IPS DF 6.9 (cell line): ENCODE measurements around the gene HOXC6.

Experiments
- DNase-seq: peaks from one replicate; pipeline ENCODE4 v3.0.0-alpha.2; 2013; ENCODE audit warnings: low read depth, low spot score
- H3K27ac ChIP-seq: one replicate; pipeline ENCODE4 v1.5.1; 2013; ENCODE audit warnings: low read length, control low read depth
- H3K27me3 ChIP-seq: 2 replicates; pipeline ENCODE4 v1.6.1; 2013; ENCODE audit warnings: mild to moderate bottlenecking, low read length; ENCODE audit not compliant: control insufficient read depth, insufficient read depth
- H3K36me3 ChIP-seq: 2 replicates; pipeline ENCODE4 v1.6.1; 2013; ENCODE audit warnings: low read length; ENCODE audit not compliant: control insufficient read depth, insufficient read depth
- H3K4me1 ChIP-seq: 2 replicates; pipeline ENCODE4 v1.6.1; 2013; ENCODE audit warnings: low read length; ENCODE audit not compliant: control insufficient read depth, insufficient read depth
- H3K4me3 ChIP-seq: 2 replicates; pipeline ENCODE4 v1.5.1; 2013; ENCODE audit warnings: mild to moderate bottlenecking, low read length
- H3K9me3 ChIP-seq: 2 replicates; pipeline ENCODE4 v1.6.1; 2013; ENCODE audit warnings: low read length, inconsistent platforms; ENCODE audit not compliant: control insufficient read depth, insufficient read depth
- WGBS: extraction: QIAGEN DNeasy Blood & Tissue Kit; methylation state at CpG from one replicate; pipeline ENCODE4 v1.1.7; 2013; ENCODE audit warnings: mixed read lengths, missing lambda C conversion rate; ENCODE audit not compliant: insufficient read length, insufficient coverage; 5-methylcytosine and 5-hydroxymethylcytosine counted together

HOXC6 gene

GRCh38 chr12:54045868-54046521 lies 17.8 kb downstream of the HOXC6 start:
- H3K4me3 ChIP-seq: no peak overlapping the region
- WGBS: no CpG with 5 or more reads among the region's 16 CpGs
- DNase-seq: no peak

GRCh38 chr12:54046809-54047159 lies 18.5 kb downstream of the HOXC6 start:
- Histone ChIP-seq H3K27ac (no peak overlapping the region), H3K27me3 (peaks cover 96% of the 10 kb centered on the region), H3K4me3 (no peak overlapping the region), H3K36me3 (no peaks in the 10 kb centered on the region), H3K9me3 (no peaks in the 10 kb centered on the region), H3K4me1 (peaks cover 2% of the 10 kb centered on the region; the same call in 1 of the 2 replicates)
- no peak for DNase-seq
- no CpG with 5 or more reads among the region's 27 CpGs for WGBS

More at GRCh38 chr12:54045868-54046521, 17.8 kb downstream of the HOXC6 start:
- no peaks in the 10 kb centered on the region for H3K9me3 ChIP-seq
- H3K36me3 ChIP-seq: no peaks in the 10 kb centered on the region
- H3K27ac ChIP-seq: no peak overlapping the region
- peaks cover 2% of the 10 kb centered on the region; the same call in 1 of the 2 replicates for H3K4me1 ChIP-seq
- H3K27me3 ChIP-seq: peaks cover 96% of the 10 kb centered on the region

- H3K27me3 ChIP-seq: peaks cover 98% of the 10 kb centered on the region
Observed at GRCh38 chr12:54047160-54047963, 19.1 kb downstream of the HOXC6 start.

GRCh38 chr12:54047964-54048303 lies 19.7 kb downstream of the HOXC6 start:
- DNase-seq: no peak
- no CpG with 5 or more reads among the region's 8 CpGs for WGBS
- no peak overlapping the region for H3K4me3 ChIP-seq
- H3K27ac ChIP-seq: no peak overlapping the region
- peaks cover 98% of the 10 kb centered on the region for H3K27me3 ChIP-seq
- peaks cover 3% of the 10 kb centered on the region for H3K4me1 ChIP-seq
- H3K9me3 ChIP-seq: no peaks in the 10 kb centered on the region
- H3K36me3 ChIP-seq: no peaks in the 10 kb centered on the region

More at GRCh38 chr12:54047160-54047963, 19.1 kb downstream of the HOXC6 start:
- WGBS: no CpG with 5 or more reads among the region's 61 CpGs
- H3K4me1 ChIP-seq: peaks cover 2% of the 10 kb centered on the region; the same call in 1 of the 2 replicates
- H3K9me3 ChIP-seq: no peaks in the 10 kb centered on the region
- H3K36me3 ChIP-seq: no peaks in the 10 kb centered on the region
- DNase-seq: no peak
- no peak overlapping the region for H3K4me3 ChIP-seq
- H3K27ac ChIP-seq: no peak overlapping the region

GRCh38 chr12:54048406-54049093 lies 20.3 kb downstream of the HOXC6 start:
- no peak for DNase-seq
- H3K27ac ChIP-seq: no peak overlapping the region
- no peak overlapping the region for H3K4me3 ChIP-seq
- H3K27me3 ChIP-seq: peaks cover 98% of the 10 kb centered on the region
- peaks cover 5% of the 10 kb centered on the region for H3K4me1 ChIP-seq
- no peaks in the 10 kb centered on the region for H3K36me3 ChIP-seq
- WGBS: no CpG with 5 or more reads among the region's 3 CpGs
- H3K9me3 ChIP-seq: no peaks in the 10 kb centered on the region

GRCh38 chr12:54049108-54049507 lies 20.9 kb downstream of the HOXC6 start:
- Histone ChIP-seq H3K9me3 (no peaks in the 10 kb centered on the region), H3K4me1 (peaks cover 5% of the 10 kb centered on the region), H3K36me3 (no peaks in the 10 kb centered on the region), H3K27ac (no peak overlapping the region), H3K27me3 (peaks cover 98% of the 10 kb centered on the region), H3K4me3 (no peak overlapping the region)
- no CpG with 5 or more reads among the region's 6 CpGs for WGBS
- no peak for DNase-seq

- DNase-seq: no peak
- no CpG with 5 or more reads among the region's 2 CpGs for WGBS
- Histone ChIP-seq H3K27ac (no peak overlapping the region), H3K9me3 (no peaks in the 10 kb centered on the region), H3K36me3 (no peaks in the 10 kb centered on the region), H3K27me3 (peaks cover 98% of the 10 kb centered on the region), H3K4me3 (no peak overlapping the region), H3K4me1 (peaks cover 6% of the 10 kb centered on the region)
Observed at GRCh38 chr12:54050482-54050810, 22.2 kb downstream of the HOXC6 start.

- H3K9me3 ChIP-seq: no peaks in the 10 kb centered on the region
- H3K27me3 ChIP-seq: peaks cover 98% of the 10 kb centered on the region
- no peak overlapping the region for H3K27ac ChIP-seq
- WGBS: no CpG with 5 or more reads among the region's 12 CpGs
- H3K4me3 ChIP-seq: no peak overlapping the region
- peaks cover 6% of the 10 kb centered on the region for H3K4me1 ChIP-seq
- no peaks in the 10 kb centered on the region for H3K36me3 ChIP-seq
- DNase-seq: no peak
Observed at GRCh38 chr12:54051026-54051842, 23.0 kb downstream of the HOXC6 start.

GRCh38 chr12:54051874-54052437 lies 23.7 kb downstream of the HOXC6 start:
- no CpG with 5 or more reads among the region's 24 CpGs for WGBS
- Histone ChIP-seq H3K9me3 (no peaks in the 10 kb centered on the region), H3K27me3 (peaks cover 98% of the 10 kb centered on the region), H3K4me1 (peaks cover 4% of the 10 kb centered on the region; the same call in 1 of the 2 replicates), H3K27ac (no peak overlapping the region), H3K4me3 (no peak overlapping the region), H3K36me3 (no peaks in the 10 kb centered on the region)
- no peak for DNase-seq
